GM13977 (cell line): ENCODE measurements around the gene GLDC.
"Not testable (repeated sequence)": the region's sequence is repeated elsewhere in the genome, so short reads cannot be mapped to it uniquely, and the experiment has no call there.

Experiments used
- DNase-seq: peaks from one replicate; pipeline ENCODE4 v3.0.0; 2012; ENCODE audit warnings: low spot score
- CTCF ChIP-seq: IDR thresholded peaks from 2 replicates; pipeline ENCODE4 v1.5.1; 2012; ENCODE audit warnings: mild to moderate bottlenecking, control low read depth; ENCODE audit not compliant: insufficient read depth; ENCODE audit errors: extremely low read depth, missing control alignments
- in situ Hi-C: fragments of 300-500 bp; cut with MboI; formaldehyde crosslinking; loops from one replicate; pipeline ENCODE4 v1.12.0; 2022; ENCODE audit warnings: low sequenced_read_pairs, low pct_unique_long_range_greater_than_20kb, mixed read lengths, inconsistent platforms; ENCODE audit not compliant: unreplicated experiment

The GLDC gene

GRCh38 chr9:6545017-6545691 is 100.4 kb downstream of the GLDC start:
- in situ Hi-C loops = no loop called here
- no peak for TF ChIP-seq CTCF
- no peak for DNase-seq

GRCh38 chr9:6543204-6543603 is 102.3 kb downstream of the GLDC start:
- TF ChIP-seq CTCF = no peak
- in situ Hi-C loops = no loop called here
- DNase-seq = no peak

GRCh38 chr9:6542617-6543016 is 102.9 kb downstream of the GLDC start:
- in situ Hi-C loops, DNase-seq: not testable (repeated sequence)

GRCh38 chr9:6538666-6539071 is 106.9 kb downstream of the GLDC start:
- in situ Hi-C loops = no loop called here

GRCh38 chr9:6535594-6535993 is 109.9 kb downstream of the GLDC start:
- in situ Hi-C loops = no loop called here
- no peak for DNase-seq
- no peak for TF ChIP-seq CTCF

More at GRCh38 chr9:6538666-6539071, 106.9 kb downstream of the GLDC start:
- DNase-seq = no peak
- TF ChIP-seq CTCF = no peak

GRCh38 chr9:6525326-6526045 is 120.0 kb downstream of the GLDC start:
- no peak for DNase-seq
- in situ Hi-C loops = no loop called here

More at GRCh38 chr9:6525326-6526045, 120.0 kb downstream of the GLDC start:
- TF ChIP-seq CTCF = no peak
